GM19099 (cell line): ENCODE measurements around the gene ZRANB2.

Experiments
- POLR2A ChIP-seq: IDR thresholded peaks from 3 replicates; pipeline ENCODE4 v1.6.1; 2011; ENCODE audit warnings: low read depth; ENCODE audit not compliant: insufficient read length; ENCODE audit errors: extremely low read depth

ZRANB2 gene

DNA sequence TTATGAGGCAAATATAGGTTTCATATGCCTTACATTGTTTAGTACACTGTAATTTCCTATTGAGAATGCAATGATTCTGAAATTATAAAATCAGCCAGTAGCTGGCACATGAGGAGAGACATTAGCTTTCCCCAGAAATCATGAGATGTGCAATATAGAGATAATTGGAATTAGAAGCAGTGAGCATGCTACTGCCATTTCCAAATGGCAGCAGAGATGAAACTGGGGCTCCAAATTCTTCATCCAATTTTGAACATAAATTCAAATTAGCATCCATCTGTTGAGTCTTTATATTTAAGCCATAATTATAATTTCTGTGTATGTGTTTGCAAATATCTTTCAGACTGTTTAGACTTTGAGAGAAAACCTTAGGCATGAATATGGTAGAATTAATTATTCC lies 62.0 kb downstream of the ZRANB2 start:
- no peak for TF ChIP-seq POLR2A

DNA sequence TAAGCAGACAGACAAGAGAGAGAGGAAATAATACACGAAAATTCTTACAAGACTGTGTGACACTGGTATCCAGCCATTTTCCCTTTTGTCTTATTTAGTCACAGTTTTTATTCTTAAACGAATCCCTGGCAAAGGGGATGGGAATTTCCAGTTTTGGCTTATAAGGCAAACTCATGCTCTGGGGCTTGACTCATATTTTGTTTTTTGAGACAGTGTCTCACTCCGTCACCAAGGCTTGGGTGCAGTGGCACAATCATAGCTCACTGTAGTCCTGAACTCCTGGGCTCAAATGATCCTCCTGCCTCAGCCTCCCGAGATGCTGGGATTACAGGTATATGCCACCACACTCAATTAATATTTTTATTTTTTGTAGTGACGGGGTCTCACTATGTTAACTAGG lies 65.1 kb downstream of the ZRANB2 start:
- no peak for TF ChIP-seq POLR2A

DNA sequence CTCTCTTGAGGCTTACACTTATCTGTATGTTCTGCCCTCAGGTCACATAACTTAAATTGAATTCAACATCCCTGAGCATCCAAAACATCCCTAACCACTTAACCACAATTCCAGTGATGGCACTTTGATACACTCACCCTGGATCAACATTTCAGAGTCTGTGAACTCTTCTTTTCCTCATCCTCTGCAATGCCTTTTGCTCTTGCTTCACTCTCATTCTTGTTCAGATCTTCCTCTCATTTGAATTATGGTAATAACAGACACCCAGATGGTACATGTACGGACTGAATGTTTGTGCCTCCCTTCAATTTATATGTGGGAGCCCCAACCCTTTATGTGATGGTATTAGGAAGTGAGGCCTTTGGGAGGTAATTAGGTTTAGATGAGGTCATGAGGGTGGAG lies 66.7 kb downstream of the ZRANB2 start:
- TF ChIP-seq POLR2A, result no peak
